K562 (cell line): Measurements from ENCODE around the gene FYB1. TPM values are rescaled to one million over a fixed set of nuclear protein-coding genes. Genes with fewer than 3 reads are reported as not detected.
A peak's percentile ranks its signal among the peaks of the same experiment; 100 is the strongest.

Experiments
- CHAMP1 ChIP-seq: fragments of 450-650 bp; IDR thresholded peaks from 2 replicates; pipeline ENCODE4 v1.6.1; 2016; ENCODE audit warnings: mild to moderate bottlenecking
- CREM ChIP-seq: IDR thresholded peaks from 2 replicates; pipeline ENCODE4 v1.6.1; 2014; ENCODE audit warnings: antibody characterized with exemption, low read depth
- FOXP1 ChIP-seq: sonication (generic); formaldehyde crosslinking; IDR thresholded peaks from 2 replicates; pipeline ENCODE4 v1.8.0; 2022; ENCODE audit warnings: mild to moderate bottlenecking, missing genetic modification reagents
- HDAC1 ChIP-seq, 2 experiments: fragments of 450-650 bp; IDR thresholded peaks; 2 replicates each; pipeline ENCODE4 v1.6.1; 2016 to 2017; ENCODE audit warnings: inconsistent platforms in 1 of 2, mild to moderate bottlenecking in 1 of 2, moderate library complexity in 1 of 2
- HOXB6 ChIP-seq: fragments of 250-450 bp; sonication (Bioruptor Pico); IDR thresholded peaks from 2 replicates; pipeline ENCODE4 v1.5.1; 2022; ENCODE audit warnings: mild to moderate bottlenecking, borderline replicate concordance
- MAZ ChIP-seq, 2 experiments: fragments of 450-650 bp in 1 of 2; sonication (generic) in 1 of 2; formaldehyde crosslinking; IDR thresholded peaks in 1 of 2; conservative IDR thresholded peaks in 1 of 2; 2 replicates each; pipeline versions ENCODE4 v1.4.0 to v1.5.0; 2020; ENCODE audit warnings: mild to moderate bottlenecking in 1 of 2, missing genetic modification reagents in 1 of 2
- PATZ1 ChIP-seq: fragments of 250-450 bp; sonication (Bioruptor Pico); IDR thresholded peaks from 2 replicates; pipeline ENCODE4 v1.5.0; 2020; ENCODE audit warnings: mild to moderate bottlenecking, borderline replicate concordance
- SNRNP70 ChIP-seq: fragments of 200-400 bp; formaldehyde crosslinking; optimal IDR thresholded peaks from 2 replicates; pipeline ENCODE3; 2017; ENCODE audit warnings: low read depth, low read length
- SRSF1 ChIP-seq: fragments of 200-400 bp; formaldehyde crosslinking; IDR thresholded peaks from 2 replicates; pipeline ENCODE4 v1.6.1; 2017; ENCODE audit warnings: mild to moderate bottlenecking, low read depth, low read length, moderate library complexity
- ZNF76 ChIP-seq: fragments of 250-450 bp; sonication (Bioruptor Pico); IDR thresholded peaks from 2 replicates; pipeline ENCODE4 v1.4.0; 2020; ENCODE audit warnings: mild to moderate bottlenecking, moderate library complexity, borderline replicate concordance
- ZNF778 ChIP-seq: fragments of 450-650 bp; formaldehyde crosslinking; IDR thresholded peaks from 2 replicates; pipeline ENCODE4 v1.4.0; 2020; ENCODE audit warnings: mild to moderate bottlenecking, moderate library complexity
- ZNF780A ChIP-seq: fragments of 250-450 bp; sonication (Bioruptor Pico); IDR thresholded peaks from 2 replicates; pipeline ENCODE4 v1.5.0; 2021; ENCODE audit warnings: mild to moderate bottlenecking
- polyA plus RNA-seq, 8 experiments: library from polyadenylated mRNA; depleted of rRNA in 4 of 8; stranded (reverse) in 5 of 8; unstranded in 3 of 8; fragments of >200 nt; fragmentation: Nextera tagmentation in 2 of 8; fragmentation: Illumina TruSeq in 1 of 8; extraction: Ambion mirVana in 2 of 8; extraction: Trizol in 1 of 8; gene quantifications; 2 replicates each; pipeline versions ENCODE4 v1.2.1 to v1.2.3, GENCODE V29; 2011 to 2014; ENCODE audit warnings: inconsistent platforms in 1 of 8, missing spikeins in 1 of 8
- total RNA-seq, 7 experiments: library from RNA; depleted of rRNA in 6 of 7; stranded (reverse); fragments of >200 nt in 6 of 7; fragmentation: Illumina TruSeq in 2 of 7; extraction: Trizol in 2 of 7; gene quantifications; 2 replicates each; pipeline versions ENCODE4 v1.2.1 to v1.2.3, GENCODE V29; 2011 to 2021; ENCODE audit warnings: low replicate concordance in 1 of 7
- TF ChIP-seq, protein P1 (sequence below): sonication (generic); formaldehyde crosslinking; IDR thresholded peaks from 2 replicates; pipeline ENCODE4 v1.8.1; 2023; ENCODE audit warnings: missing genetic modification reagents, mild to moderate bottlenecking, borderline replicate concordance
- TF ChIP-seq, protein P2 (sequence below): sonication (generic); formaldehyde crosslinking; IDR thresholded peaks from 2 replicates; pipeline ENCODE4 v1.8.0; 2023; ENCODE audit warnings: mild to moderate bottlenecking, missing genetic modification reagents
- TF ChIP-seq, protein P3 (sequence below): sonication (generic); formaldehyde crosslinking; IDR thresholded peaks from 2 replicates; pipeline ENCODE4 v1.9.0; 2022; ENCODE audit warnings: mild to moderate bottlenecking, missing genetic modification reagents

FYB1 gene
- total and polyA plus RNA-seq, 9 of the 15 experiments (the other 6 are each of a cell fraction or from before 2014, with no cell fraction given) = 4.7 to 31.5 (median 9.7) TPM

DNA sequence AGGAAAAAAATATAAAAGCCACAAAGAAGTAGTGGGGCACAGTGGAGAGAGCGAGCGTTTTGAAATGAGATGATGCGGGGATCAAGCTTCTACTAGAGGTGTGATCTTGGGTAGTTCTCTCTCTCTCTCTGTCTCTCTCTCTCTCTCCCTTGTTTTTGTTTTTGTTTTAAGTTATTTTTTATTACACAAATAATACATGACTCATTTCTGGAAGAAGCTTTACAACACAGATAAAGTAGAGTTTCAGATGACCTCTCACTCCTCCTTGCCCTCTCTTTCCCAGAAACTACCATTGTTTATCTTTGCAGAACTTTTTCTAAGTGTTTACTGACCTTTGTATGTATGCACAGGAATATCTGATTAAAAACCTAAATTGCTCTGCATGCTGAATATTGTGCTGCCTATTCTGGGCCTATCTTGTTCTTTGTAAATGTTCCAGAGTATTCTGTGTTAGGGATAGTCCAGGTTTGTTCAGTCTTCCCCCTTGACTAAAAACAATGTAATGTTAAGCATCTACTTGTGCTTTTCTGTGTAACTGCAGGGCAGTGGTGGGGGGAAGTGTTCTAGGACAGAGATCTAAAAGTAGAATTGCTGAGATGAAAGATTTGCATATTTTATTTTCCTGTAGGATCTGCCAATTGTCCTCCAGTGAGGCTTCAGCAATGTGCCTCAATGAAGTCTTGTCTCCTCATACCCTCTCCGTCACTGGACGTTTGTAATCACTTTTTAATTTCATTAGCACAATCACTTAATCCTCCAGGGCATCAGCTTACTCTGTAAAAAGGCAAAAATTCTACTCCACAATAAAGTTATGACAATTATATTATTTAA, 52.0 kb downstream of the FYB1 start (continued):
- TF ChIP-seq, protein P1, sequence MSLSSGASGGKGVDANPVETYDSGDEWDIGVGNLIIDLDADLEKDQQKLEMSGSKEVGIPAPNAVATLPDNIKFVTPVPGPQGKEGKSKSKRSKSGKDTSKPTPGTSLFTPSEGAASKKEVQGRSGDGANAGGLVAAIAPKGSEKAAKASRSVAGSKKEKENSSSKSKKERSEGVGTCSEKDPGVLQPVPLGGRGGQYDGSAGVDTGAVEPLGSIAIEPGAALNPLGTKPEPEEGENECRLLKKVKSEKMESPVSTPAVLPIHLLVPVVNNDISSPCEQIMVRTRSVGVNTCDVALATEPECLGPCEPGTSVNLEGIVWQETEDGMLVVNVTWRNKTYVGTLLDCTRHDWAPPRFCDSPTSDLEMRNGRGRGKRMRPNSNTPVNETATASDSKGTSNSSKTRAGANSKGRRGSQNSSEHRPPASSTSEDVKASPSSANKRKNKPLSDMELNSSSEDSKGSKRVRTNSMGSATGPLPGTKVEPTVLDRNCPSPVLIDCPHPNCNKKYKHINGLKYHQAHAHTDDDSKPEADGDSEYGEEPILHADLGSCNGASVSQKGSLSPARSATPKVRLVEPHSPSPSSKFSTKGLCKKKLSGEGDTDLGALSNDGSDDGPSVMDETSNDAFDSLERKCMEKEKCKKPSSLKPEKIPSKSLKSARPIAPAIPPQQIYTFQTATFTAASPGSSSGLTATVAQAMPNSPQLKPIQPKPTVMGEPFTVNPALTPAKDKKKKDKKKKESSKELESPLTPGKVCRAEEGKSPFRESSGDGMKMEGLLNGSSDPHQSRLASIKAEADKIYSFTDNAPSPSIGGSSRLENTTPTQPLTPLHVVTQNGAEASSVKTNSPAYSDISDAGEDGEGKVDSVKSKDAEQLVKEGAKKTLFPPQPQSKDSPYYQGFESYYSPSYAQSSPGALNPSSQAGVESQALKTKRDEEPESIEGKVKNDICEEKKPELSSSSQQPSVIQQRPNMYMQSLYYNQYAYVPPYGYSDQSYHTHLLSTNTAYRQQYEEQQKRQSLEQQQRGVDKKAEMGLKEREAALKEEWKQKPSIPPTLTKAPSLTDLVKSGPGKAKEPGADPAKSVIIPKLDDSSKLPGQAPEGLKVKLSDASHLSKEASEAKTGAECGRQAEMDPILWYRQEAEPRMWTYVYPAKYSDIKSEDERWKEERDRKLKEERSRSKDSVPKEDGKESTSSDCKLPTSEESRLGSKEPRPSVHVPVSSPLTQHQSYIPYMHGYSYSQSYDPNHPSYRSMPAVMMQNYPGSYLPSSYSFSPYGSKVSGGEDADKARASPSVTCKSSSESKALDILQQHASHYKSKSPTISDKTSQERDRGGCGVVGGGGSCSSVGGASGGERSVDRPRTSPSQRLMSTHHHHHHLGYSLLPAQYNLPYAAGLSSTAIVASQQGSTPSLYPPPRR (CRISPR knock-in tag) = no peak
- TF ChIP-seq, protein P2, sequence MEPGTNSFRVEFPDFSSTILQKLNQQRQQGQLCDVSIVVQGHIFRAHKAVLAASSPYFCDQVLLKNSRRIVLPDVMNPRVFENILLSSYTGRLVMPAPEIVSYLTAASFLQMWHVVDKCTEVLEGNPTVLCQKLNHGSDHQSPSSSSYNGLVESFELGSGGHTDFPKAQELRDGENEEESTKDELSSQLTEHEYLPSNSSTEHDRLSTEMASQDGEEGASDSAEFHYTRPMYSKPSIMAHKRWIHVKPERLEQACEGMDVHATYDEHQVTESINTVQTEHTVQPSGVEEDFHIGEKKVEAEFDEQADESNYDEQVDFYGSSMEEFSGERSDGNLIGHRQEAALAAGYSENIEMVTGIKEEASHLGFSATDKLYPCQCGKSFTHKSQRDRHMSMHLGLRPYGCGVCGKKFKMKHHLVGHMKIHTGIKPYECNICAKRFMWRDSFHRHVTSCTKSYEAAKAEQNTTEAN = no peak
- 0 out of 2 replicates have a peak, but pooled peaks have one; percentile 48 for TF ChIP-seq CHAMP1
- TF ChIP-seq HOXB6 = no peak
- no peak; a peak in 1 of 4 replicates for TF ChIP-seq MAZ (CRISPR knock-in tag; conservative IDR thresholded peaks at IDR 0.05 in 1 of 2, IDR thresholded peaks at IDR 0.05 in 1 of 2)
- 0 out of 2 replicates have a peak, but pooled peaks have one; percentile 50 for TF ChIP-seq FOXP1 (CRISPR knock-in tag)
- no peak for TF ChIP-seq ZNF76 (CRISPR knock-in tag)
- TF ChIP-seq, protein P3, sequence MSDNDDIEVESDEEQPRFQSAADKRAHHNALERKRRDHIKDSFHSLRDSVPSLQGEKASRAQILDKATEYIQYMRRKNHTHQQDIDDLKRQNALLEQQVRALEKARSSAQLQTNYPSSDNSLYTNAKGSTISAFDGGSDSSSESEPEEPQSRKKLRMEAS = no peak
- TF ChIP-seq ZNF778 (CRISPR knock-in tag) = no peak
- no peak for TF ChIP-seq CREM
- TF ChIP-seq HDAC1 (IDR thresholded peaks at IDR 0.05) = peak; percentile 25 to 40; a peak in 1 of 4 replicates
- no peak for TF ChIP-seq PATZ1 (CRISPR knock-in tag)
- no peak for TF ChIP-seq SNRNP70
- no peak for TF ChIP-seq ZNF780A (CRISPR knock-in tag)
- no peak for TF ChIP-seq SRSF1
